22Rv1 (cell line): ENCODE results near the gene ZNF483.
"Not testable (repeated sequence)": the region's sequence is repeated elsewhere in the genome, so short reads cannot be mapped to it uniquely, and the experiment has no call there.

Experiments
- H3K27ac ChIP-seq: fragments of 450-650 bp; 2 replicates; pipeline ENCODE4 v1.5.1; 2017
- ZFX ChIP-seq: fragments of 450-650 bp; IDR thresholded peaks from 2 replicates; pipeline ENCODE4 v1.6.1; 2017; ENCODE audit warnings: antibody characterized with exemption, borderline replicate concordance
- TF ChIP-seq, protein P1 (sequence below): fragments of 450-650 bp; IDR thresholded peaks from 2 replicates; pipeline ENCODE4 v1.5.1; 2017; ENCODE audit warnings: mild to moderate bottlenecking

The ZNF483 gene

DNA sequence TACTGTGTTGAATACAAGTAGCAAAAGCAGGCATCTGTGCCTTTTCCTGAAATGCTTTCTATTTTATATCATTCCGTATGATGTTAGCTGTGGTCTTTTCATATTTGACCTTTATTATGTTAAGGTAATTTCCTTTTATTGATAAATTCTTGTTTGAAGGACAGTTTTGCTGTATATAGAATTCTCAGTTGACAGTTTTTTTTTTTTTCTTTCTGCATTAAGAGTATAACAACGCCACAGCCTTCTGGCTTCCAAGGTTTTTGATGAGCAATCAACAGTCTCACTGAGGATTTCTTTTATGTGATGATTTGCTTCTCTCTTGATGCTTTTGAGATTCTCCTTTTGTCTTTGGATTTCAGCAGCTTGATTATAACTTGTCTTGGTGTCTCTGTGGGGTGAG, 23.6 kb downstream of the ZNF483 start:
- TF ChIP-seq, protein P1, sequence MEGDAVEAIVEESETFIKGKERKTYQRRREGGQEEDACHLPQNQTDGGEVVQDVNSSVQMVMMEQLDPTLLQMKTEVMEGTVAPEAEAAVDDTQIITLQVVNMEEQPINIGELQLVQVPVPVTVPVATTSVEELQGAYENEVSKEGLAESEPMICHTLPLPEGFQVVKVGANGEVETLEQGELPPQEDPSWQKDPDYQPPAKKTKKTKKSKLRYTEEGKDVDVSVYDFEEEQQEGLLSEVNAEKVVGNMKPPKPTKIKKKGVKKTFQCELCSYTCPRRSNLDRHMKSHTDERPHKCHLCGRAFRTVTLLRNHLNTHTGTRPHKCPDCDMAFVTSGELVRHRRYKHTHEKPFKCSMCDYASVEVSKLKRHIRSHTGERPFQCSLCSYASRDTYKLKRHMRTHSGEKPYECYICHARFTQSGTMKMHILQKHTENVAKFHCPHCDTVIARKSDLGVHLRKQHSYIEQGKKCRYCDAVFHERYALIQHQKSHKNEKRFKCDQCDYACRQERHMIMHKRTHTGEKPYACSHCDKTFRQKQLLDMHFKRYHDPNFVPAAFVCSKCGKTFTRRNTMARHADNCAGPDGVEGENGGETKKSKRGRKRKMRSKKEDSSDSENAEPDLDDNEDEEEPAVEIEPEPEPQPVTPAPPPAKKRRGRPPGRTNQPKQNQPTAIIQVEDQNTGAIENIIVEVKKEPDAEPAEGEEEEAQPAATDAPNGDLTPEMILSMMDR: no peak
- no peak for TF ChIP-seq ZFX
- no peak overlapping the region for H3K27ac ChIP-seq

DNA sequence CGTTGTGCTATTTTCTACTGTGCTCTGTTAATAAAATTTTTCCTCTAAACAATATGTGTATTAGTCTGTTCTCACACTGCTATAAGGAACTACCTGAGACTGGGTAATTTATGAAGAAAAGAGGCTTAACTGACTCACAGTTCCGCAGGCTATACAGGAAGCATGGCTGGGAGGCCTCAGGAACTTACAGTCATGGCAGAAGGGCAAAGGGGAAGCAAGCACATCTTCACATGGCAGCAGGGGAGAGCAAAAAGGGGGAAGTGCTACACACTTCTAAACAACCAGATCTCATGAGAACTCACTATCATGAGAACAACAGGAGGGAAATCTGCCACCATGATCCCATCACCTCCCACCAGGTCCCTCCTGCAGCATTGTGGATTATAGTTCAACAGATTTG, 30.4 kb downstream of the ZNF483 start:
- H3K27ac ChIP-seq: not testable (repeated sequence)

DNA sequence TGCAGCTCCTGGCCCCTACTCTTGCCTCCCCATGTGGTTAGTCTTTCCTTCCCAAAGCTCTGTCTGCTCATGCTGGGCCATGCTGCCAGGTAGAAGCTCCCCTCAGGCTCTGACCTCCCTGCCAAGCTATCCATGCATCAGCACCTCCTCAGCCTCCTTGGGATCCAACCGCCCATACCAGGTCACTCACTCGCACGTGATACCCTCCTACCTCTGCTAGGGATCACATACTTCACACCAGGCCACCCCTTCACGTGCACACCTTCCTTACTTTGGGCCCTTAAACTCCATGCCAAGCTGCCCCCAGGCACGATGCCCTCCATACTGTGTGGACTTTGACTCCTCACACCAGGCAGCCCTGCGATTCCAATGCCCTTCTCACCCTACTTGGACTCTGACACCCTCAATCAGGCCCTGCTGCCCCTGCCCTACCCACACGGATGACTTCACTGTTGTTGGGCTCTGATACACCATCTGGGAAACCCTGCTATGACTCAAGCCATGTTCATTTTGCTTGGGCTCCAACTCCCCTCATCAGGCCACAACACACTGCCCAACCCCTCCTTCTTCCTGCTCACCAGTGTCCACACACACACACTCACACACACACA, 34.1 kb downstream of the ZNF483 start:
- H3K27ac ChIP-seq: no peak overlapping the region
- TF ChIP-seq, protein P1: no peak
- no peak for TF ChIP-seq ZFX

DNA sequence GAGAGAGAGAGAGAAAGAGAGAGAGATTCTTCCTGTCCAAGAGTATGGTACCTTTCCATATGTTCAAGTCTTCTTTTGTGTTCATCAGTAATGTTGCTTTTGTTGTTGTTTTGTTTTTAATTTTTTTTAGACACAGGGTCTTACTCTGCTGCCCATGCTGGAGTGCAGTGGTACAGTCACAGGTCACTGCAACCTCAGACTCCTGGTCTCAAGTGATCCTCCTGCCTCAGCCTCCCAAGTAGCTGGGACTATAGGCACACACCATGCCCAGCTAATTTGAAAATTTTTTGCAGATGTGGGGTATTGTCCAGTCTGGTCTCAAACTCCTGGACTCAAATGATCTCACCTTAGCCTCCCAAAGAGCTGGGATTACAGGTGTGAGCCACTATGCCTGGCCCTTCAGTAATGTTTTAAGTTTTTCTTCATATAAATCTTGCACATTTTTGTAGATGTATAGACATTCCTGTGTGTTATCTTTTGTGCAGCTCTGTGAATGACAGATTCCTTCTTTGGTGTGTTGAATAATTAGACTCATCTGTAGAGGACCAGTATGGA, 36.3 kb downstream of the ZNF483 start:
- TF ChIP-seq, protein P1: no peak
- no peak for TF ChIP-seq ZFX
- H3K27ac ChIP-seq: no peak overlapping the region

DNA sequence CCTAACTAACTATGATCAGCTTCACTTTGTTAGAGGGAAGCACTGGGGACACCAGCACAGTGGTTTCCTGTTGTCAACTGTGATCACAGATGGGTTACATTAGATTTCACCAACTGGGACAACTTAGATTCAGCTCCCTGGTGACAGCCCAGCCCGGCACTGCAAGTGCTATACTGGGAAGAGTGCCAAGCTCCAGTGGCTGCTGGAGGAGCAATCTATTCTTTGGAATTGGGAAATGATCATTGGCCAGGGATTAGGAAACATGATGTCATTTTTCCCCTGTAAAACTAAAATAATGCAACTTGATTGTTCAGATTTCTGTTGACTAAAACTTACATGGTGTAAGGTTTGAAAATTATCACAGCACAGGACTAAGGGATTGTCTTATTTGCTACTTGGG, 41.3 kb downstream of the ZNF483 start:
- no peak for TF ChIP-seq ZFX
- TF ChIP-seq, protein P1: no peak
- no peak overlapping the region for H3K27ac ChIP-seq

DNA sequence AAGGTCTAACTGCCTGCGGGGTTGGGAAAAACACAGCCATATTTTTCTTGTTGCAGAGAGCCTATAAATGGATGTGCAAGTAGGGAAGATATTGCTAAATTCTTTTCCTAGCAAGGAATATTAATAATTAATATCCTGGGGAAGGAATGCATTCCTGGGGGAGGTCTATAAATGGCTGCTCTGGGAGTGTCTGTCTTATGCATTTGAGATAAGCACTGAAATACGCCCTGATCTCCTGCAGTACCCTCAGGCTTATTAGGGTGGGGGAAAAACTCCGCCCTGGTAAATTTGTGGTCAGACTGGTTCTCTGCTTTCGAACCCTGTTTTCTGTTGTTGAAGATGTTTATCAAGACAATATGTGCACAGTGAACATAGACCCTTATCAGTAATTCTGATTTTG, 43.1 kb downstream of the ZNF483 start:
- not testable (repeated sequence) for H3K27ac ChIP-seq

DNA sequence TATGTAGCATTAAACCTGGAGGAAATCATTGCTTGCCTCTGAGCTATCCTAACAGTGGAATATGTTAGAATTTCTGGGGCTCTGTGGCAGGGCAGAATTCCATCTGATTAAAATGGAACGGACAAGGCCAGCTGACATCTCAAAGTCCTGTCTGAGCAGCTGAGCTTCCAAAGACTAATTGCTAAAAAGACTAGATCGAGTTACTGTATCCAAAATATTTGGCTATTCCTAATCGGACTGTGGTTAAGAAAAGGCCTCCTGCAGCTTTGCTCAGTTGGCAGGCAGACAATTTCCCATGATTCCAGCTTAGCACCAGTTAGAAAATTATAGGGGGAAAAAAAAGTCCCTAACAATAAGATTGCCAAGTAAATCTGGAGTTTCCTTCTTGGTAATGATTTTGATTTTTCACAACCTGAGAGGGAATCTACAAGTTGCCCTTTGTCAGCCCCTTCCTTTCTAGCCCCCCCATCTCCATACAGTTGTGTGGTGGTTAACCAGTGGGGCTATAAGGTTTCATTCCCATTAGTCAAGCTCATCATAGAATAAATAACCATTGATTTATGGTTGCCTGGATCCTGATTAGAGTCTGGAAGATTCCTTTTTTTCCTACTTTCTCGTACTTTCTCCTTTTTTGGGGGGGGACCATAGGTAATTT, 48.1 kb downstream of the ZNF483 start:
- no peak overlapping the region for H3K27ac ChIP-seq
- TF ChIP-seq ZFX: no peak
- TF ChIP-seq, protein P1: no peak

DNA sequence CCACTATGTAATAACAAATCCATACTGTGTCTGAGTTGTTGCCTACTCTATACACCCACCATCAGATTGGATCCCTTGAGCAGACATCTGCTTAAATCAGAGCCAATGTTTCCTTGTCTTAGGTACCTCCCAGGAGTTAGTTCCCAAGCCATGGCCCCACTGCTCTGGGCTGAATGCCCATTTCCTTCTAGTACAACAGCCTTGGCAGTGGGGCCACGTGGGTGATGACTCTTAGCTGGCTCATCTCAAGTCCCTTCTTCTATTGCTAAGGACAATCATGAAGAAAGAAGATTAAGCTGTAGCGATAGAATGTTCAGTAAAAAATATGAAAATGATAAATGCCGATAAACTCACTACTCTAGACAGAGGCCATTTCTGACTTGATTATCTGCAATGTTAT, 57.9 kb downstream of the ZNF483 start:
- H3K27ac ChIP-seq: no peak overlapping the region
- TF ChIP-seq, protein P1: no peak
- no peak for TF ChIP-seq ZFX
